Measurements from ENCODE around the gene PPP1R9A.

DNA sequence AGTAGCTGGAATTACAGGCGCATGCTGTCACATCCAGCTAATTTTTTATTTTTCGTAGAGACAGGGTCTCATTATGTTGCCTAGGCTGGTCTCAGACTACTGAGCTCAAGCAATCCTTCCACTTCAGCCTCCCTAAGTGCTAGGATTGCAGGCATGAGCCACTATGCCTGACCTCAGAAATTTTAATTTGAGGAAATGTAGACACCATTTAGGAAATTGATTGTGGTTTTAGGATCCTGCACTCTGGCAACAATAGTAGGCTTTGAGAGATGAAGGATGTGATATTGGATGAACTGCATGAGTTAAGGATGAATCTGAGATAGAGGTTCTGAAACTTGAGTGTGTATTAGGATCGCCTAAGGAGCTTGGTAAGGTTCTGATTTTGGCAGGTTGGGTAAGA lies 66.5 kb downstream of the PPP1R9A start:
- TF ChIP-seq POLR2A (IDR thresholded peaks at IDR 0.05) (no peak), CTCF (IDR thresholded peaks at IDR 0.05) (no peak), POLR2AphosphoS5 (IDR thresholded peaks at IDR 0.05; ENCODE audit: insufficient read depth in 1 of 2, low read depth in 1 of 2) (no peak)
